Endothelial cell of umbilical vein (primary cell): ENCODE results near the gene EMP2. TPM values are rescaled to one million over a fixed set of nuclear protein-coding genes. Genes with fewer than 3 reads are reported as not detected.

Experiments used
- BruUV-seq: library from RNA; stranded (reverse); fragments of 400-500 nt; replicated peaks from 2 replicates; lab custom pipeline; 2021; lab: Mats Ljungman, UMichigan
- CTCF ChIA-PET: fragments of 300-600, 350-600 bp; sonication (Branson Sonifier 250); formaldehyde crosslinking; loops from one replicate; lab custom pipeline; 2021; ENCODE audit warnings: antibody characterized with exemption, inconsistent platforms; lab: Charles Lee
- POLR2A ChIA-PET: fragments of 300-600, 350-600 bp; sonication (Branson Sonifier 250); formaldehyde crosslinking; loops from one replicate; lab custom pipeline; 2021; ENCODE audit warnings: antibody characterized with exemption, inconsistent platforms; lab: Charles Lee
- DNase-seq: peaks from one replicate; pipeline ENCODE4 v3.0.0-alpha.2; 2011; ENCODE audit warnings: low read depth, low spot score
- FAIRE-seq: peaks from 2 replicates; lab custom pipeline; 2011; peaks lifted over from hg19 to GRCh38; lab: Jason Lieb, UNC
- H2AFZ ChIP-seq: 2 replicates; pipeline ENCODE4 v1.6.0; 2012; ENCODE audit warnings: low read depth, low read length, control low read depth, inconsistent platforms
- H3K27ac ChIP-seq: 2 replicates; pipeline ENCODE4 v1.5.1; 2011; ENCODE audit warnings: low read depth, mild to moderate bottlenecking, control low read depth, low read length, moderate library complexity; ENCODE audit not compliant: insufficient read depth
- H3K27me3 ChIP-seq, 2 experiments: 2 replicates each; pipeline versions ENCODE4 v1.6.0 to v1.6.1; 2011; ENCODE audit warnings: low read length in 2 of 2, mixed read lengths in 1 of 2; ENCODE audit not compliant: control insufficient read depth in 2 of 2, insufficient read depth in 2 of 2
- H3K36me3 ChIP-seq, 2 experiments: 2 replicates in 1 of 2; 3 replicates in 1 of 2; pipeline ENCODE4 v1.5.1; 2011; ENCODE audit warnings: low read length in 2 of 2, mild to moderate bottlenecking in 1 of 2, moderate library complexity in 1 of 2; ENCODE audit not compliant: control insufficient read depth in 2 of 2, insufficient read depth in 2 of 2; ENCODE audit errors: extremely low read depth in 1 of 2
- H3K4me1 ChIP-seq: 3 replicates; pipeline ENCODE4 v1.5.1; 2011; ENCODE audit warnings: mild to moderate bottlenecking, low read length; ENCODE audit not compliant: control insufficient read depth, insufficient read depth; ENCODE audit errors: extremely low read depth
- H3K4me2 ChIP-seq: 2 replicates; pipeline ENCODE4 v1.6.1; 2011; ENCODE audit warnings: low read length, control low read depth, mixed read lengths; ENCODE audit not compliant: insufficient read depth
- H3K4me3 ChIP-seq, 3 experiments: fragments of 200-600 bp in 1 of 3; sonication (generic), shearing (Covaris generic) in 1 of 3; replicated peaks in 1 of 3; 2 replicates each; pipeline ENCODE4 v1.5.1; 2011 to 2016; ENCODE audit warnings: control low read depth in 3 of 3, low read length in 3 of 3, mild to moderate bottlenecking in 2 of 3, inconsistent platforms in 1 of 3, low read depth in 1 of 3, moderate library complexity in 1 of 3; ENCODE audit not compliant: insufficient read depth in 1 of 3
- H3K79me2 ChIP-seq: 2 replicates; pipeline ENCODE4 v1.6.0; 2012; ENCODE audit warnings: low read length, inconsistent platforms; ENCODE audit not compliant: control insufficient read depth, insufficient read depth
- H3K9ac ChIP-seq: replicated peaks from 2 replicates; pipeline ENCODE3; 2011; ENCODE audit warnings: low read length, control low read depth; ENCODE audit not compliant: insufficient read depth; ENCODE audit errors: extremely low read depth
- H3K9me1 ChIP-seq: replicated peaks from 3 replicates; pipeline ENCODE4 v1.6.0; 2011; ENCODE audit warnings: mild to moderate bottlenecking, low read length; ENCODE audit not compliant: control insufficient read depth, insufficient read depth; ENCODE audit errors: extremely low read depth
- H3K9me3 ChIP-seq: replicated peaks from 2 replicates; pipeline ENCODE4 v1.5.1; 2012; ENCODE audit warnings: low read length, inconsistent platforms; ENCODE audit not compliant: control insufficient read depth, insufficient read depth
- H4K20me1 ChIP-seq: replicated peaks from 2 replicates; pipeline ENCODE3; 2011; ENCODE audit warnings: mild to moderate bottlenecking, low read length; ENCODE audit not compliant: control insufficient read depth, insufficient read depth; ENCODE audit errors: extremely low read depth
- EZH2 ChIP-seq: IDR thresholded peaks from 2 replicates; pipeline ENCODE4 v1.6.1; 2012; ENCODE audit warnings: borderline replicate concordance, low read depth, mild to moderate bottlenecking, moderate library complexity, low read length, inconsistent platforms; ENCODE audit not compliant: severe bottlenecking
- FOS ChIP-seq: IDR thresholded peaks from 2 replicates; pipeline ENCODE4 v1.6.1; 2011; ENCODE audit warnings: mild to moderate bottlenecking, low read length, moderate library complexity, borderline replicate concordance; ENCODE audit not compliant: insufficient read depth
- GATA2 ChIP-seq: IDR thresholded peaks from 2 replicates; pipeline ENCODE4 v1.7.0; 2011; ENCODE audit warnings: low read depth, mild to moderate bottlenecking, moderate library complexity, mixed read lengths, low read length; ENCODE audit not compliant: insufficient read length, insufficient read depth
- JUN ChIP-seq: IDR thresholded peaks from 2 replicates; pipeline ENCODE4 v1.6.1; 2011; ENCODE audit warnings: borderline replicate concordance, low read depth; ENCODE audit not compliant: insufficient read length, insufficient read depth
- MYC ChIP-seq: IDR thresholded peaks from one replicate; pipeline ENCODE4 v1.6.1; 2011; ENCODE audit warnings: mild to moderate bottlenecking, low read depth, low read length
- POLR2A ChIP-seq: IDR thresholded peaks from 2 replicates; pipeline ENCODE4 v1.6.1; 2012; ENCODE audit warnings: low read depth, mild to moderate bottlenecking, control low read depth, low read length
- POLR2AphosphoS5 ChIP-seq: IDR thresholded peaks from 2 replicates; pipeline ENCODE4 v1.6.1; 2012; ENCODE audit warnings: low read depth, mild to moderate bottlenecking, control low read depth, low read length, moderate library complexity; ENCODE audit not compliant: insufficient read depth
- dilution Hi-C: fragments of 300-500 bp; cut with MboI; formaldehyde crosslinking; loops from one replicate; pipeline ENCODE4 v1.15.0; 2019; ENCODE audit warnings: low sequenced_read_pairs; ENCODE audit not compliant: extremely low pct_ligation_motif_present
- intact Hi-C: fragments of 100-400 bp; cut with micrococcal nuclease; formaldehyde crosslinking; loops from one replicate; pipeline ENCODE4 v1.10.0; 2022
- polyA plus RNA-seq, 4 experiments: library from polyadenylated mRNA; depleted of rRNA in 3 of 4; stranded (reverse) in 3 of 4; unstranded in 1 of 4; fragments of >200 nt; gene quantifications; 2 replicates each; pipeline versions ENCODE4 v1.2.1 to v1.2.3, GENCODE V29; 2011 to 2012; ENCODE audit warnings: missing spikeins in 1 of 4
- total RNA-seq: library from RNA; stranded (reverse); gene quantifications from 2 replicates; pipeline ENCODE4 v1.2.3, GENCODE V29; 2021
- TF ChIP-seq, protein P1 (sequence below), 2 donors: IDR thresholded peaks; 1 replicate in 1 of 2; 2 replicates in 1 of 2; pipeline ENCODE4 v1.5.1; 2011; ENCODE audit warnings: low read length in 2 of 2, mild to moderate bottlenecking in 2 of 2, moderate library complexity in 2 of 2, control low read depth in 1 of 2, inconsistent platforms in 1 of 2, low read depth in 1 of 2; ENCODE audit not compliant: insufficient read depth in 1 of 2; ENCODE audit errors: extremely low read depth in 1 of 2
- TF ChIP-seq, protein P2 (sequence below): IDR thresholded peaks from 2 replicates; pipeline ENCODE4 v1.6.1; 2011; ENCODE audit not compliant: insufficient read depth, insufficient read length

EMP2 gene
- total and polyA plus RNA-seq, 2 donors (not counting 3 experiments of a cell fraction or from before 2014, with no cell fraction given) = 19.0 to 25.5 TPM

DNA sequence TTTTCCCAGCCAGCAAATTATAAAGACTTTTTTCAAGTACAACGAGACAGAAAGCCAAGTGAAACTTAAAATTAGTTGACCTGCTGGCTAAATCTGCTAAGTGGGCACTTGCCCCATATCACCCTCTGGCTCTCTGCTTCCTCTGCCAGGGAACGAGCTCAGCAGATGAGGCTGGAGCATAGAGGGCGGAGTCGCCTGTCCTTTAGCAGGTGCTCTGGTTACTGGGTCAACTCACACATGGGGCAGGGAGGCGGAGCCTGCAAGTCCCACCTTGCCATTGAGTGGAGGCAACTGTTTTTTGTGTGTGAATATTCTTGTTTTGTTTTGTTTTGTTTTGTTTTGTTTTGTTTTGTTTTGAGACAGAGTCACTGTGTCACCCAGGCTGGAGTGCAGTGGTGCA lies 62.5 kb downstream of the EMP2 start:
- TF ChIP-seq EZH2 (no peak), FOS (no peak), POLR2A (no peak), POLR2AphosphoS5 (no peak), MYC (no peak), GATA2 (no peak), JUN (no peak)
- TF ChIP-seq, protein P1, sequence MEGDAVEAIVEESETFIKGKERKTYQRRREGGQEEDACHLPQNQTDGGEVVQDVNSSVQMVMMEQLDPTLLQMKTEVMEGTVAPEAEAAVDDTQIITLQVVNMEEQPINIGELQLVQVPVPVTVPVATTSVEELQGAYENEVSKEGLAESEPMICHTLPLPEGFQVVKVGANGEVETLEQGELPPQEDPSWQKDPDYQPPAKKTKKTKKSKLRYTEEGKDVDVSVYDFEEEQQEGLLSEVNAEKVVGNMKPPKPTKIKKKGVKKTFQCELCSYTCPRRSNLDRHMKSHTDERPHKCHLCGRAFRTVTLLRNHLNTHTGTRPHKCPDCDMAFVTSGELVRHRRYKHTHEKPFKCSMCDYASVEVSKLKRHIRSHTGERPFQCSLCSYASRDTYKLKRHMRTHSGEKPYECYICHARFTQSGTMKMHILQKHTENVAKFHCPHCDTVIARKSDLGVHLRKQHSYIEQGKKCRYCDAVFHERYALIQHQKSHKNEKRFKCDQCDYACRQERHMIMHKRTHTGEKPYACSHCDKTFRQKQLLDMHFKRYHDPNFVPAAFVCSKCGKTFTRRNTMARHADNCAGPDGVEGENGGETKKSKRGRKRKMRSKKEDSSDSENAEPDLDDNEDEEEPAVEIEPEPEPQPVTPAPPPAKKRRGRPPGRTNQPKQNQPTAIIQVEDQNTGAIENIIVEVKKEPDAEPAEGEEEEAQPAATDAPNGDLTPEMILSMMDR (IDR thresholded peaks at IDR 0.05; ENCODE audit: extremely low read depth in 1 of 2, insufficient read depth in 1 of 2, low read depth in 1 of 2, low read length in 2 of 2) = no peak
- TF ChIP-seq, protein P2, sequence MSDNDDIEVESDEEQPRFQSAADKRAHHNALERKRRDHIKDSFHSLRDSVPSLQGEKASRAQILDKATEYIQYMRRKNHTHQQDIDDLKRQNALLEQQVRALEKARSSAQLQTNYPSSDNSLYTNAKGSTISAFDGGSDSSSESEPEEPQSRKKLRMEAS = no peak
- no peak overlapping the region for H2AFZ ChIP-seq
- H3K27me3 ChIP-seq = peaks cover 0 to 4% of the 10 kb centered on the region in 2 experiments
- intact Hi-C loops (no loop called here), dilution Hi-C loops (no loop called here)
- H4K20me1 ChIP-seq = no peaks in the 10 kb centered on the region
- ChIA-PET POLR2A (no interaction called here), CTCF (interaction anchor here (1.9 to 5.8 kb wide), 2 partner anchors 218 to 401 kb away, joined by 6 to 189 read pairs; no protein-coding TSS in a partner anchor)
- no peak overlapping the region for H3K9ac ChIP-seq
- H3K9me1 ChIP-seq = no peaks in the 10 kb centered on the region
- no peak overlapping the region for H3K27ac ChIP-seq
- FAIRE-seq (no peak), DNase-seq (no peak)
- BruUV-seq = no TSS peak
- H3K36me3 ChIP-seq = no peaks in the 10 kb centered on the region
- no peak overlapping the region for H3K4me2 ChIP-seq
- no peaks in the 10 kb centered on the region for H3K9me3 ChIP-seq
- H3K4me3 ChIP-seq = no peak overlapping the region
- no peaks in the 10 kb centered on the region for H3K79me2 ChIP-seq
- H3K4me1 ChIP-seq = no peaks in the 10 kb centered on the region
